GM12892 (cell line): Measurements from ENCODE around the gene HBQ1.

Experiments used
- POLR2A ChIP-seq: IDR thresholded peaks from 2 replicates; pipeline ENCODE4 v1.6.1; 2011; ENCODE audit warnings: low read depth, low read length, control low read depth
- POLR2AphosphoS5 ChIP-seq: IDR thresholded peaks from 2 replicates; pipeline ENCODE4 v1.6.1; 2011; ENCODE audit warnings: low read depth, low read length, control low read depth

GRCh38 chr16:181565-182021 lies 1.3 kb downstream of the HBQ1 start:
- no peak for TF ChIP-seq POLR2AphosphoS5
- no peak for TF ChIP-seq POLR2A
